NCI-H446 (cell line): ENCODE measurements around the gene SDK1.

Source experiments
- DNase-seq, 2 experiments: peaks; one replicate each; lab custom pipeline; 2025; lab: John Stamatoyannopoulos, UW

Gene SDK1

DNA sequence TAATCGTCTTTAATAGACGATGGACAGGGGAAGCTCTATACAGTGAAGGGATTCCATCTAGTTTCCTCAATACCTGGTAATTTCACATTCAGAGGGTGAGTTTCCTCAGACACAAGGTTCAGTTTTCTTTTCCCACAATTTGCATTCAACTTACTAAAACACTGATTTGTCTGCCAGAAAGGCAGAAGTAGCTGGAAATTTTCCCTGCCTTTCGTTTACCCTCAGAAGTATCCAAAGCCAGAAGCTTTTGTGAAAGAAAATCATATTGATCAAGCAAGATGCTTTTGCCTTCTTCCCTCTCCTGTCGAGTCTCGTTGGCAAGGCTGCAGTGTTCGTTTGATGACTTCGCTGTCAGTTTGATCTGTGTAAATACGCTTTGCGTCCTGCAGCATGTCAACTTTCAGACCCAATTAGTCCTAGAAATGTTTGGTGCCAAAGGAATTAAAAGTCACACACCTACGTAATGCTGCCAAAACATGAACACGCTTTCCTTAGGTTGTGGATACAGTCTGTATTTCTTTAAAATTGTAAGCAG is 749.1 kb downstream of the SDK1 start:
- DNase-seq = no peak

DNA sequence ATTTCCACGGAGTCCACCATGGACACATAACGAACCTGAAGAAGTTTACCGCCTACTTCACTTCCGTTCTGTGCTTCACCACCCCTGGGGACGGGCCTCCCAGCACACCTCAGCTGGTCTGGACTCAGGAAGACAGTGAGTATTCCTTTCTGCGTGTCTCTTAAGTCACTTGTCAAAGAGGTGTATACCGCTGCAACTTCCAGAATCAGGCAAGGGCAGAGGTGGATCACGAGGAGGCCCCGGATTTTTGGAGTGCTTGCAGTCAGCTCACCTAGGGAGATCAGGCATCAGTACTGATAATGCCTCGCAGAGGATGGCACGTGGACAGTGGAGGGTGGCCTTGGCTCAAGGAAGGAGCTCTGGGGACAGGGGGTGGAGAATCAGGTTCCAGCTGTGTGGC is 750.6 kb downstream of the SDK1 start:
- no peak for DNase-seq

DNA sequence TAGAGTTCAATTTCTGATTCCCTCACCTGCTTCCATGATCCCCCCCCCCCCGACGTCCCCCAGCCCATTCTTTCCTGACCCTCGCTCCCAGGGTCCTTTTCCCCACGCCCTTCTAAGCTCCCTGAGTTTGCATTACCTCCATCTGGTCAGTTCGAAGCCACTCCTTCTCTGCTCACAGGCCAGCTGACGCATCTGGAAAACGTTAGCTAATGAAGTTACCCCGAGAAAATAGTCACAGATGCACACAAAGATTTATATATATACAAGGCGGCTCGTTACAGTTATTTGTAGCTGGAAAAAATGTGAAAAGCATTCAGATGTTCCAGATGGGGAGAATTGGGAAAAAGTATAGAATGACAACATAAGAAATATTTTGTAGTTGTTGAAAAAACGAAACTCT is 751.1 kb downstream of the SDK1 start:
- no peak for DNase-seq

DNA sequence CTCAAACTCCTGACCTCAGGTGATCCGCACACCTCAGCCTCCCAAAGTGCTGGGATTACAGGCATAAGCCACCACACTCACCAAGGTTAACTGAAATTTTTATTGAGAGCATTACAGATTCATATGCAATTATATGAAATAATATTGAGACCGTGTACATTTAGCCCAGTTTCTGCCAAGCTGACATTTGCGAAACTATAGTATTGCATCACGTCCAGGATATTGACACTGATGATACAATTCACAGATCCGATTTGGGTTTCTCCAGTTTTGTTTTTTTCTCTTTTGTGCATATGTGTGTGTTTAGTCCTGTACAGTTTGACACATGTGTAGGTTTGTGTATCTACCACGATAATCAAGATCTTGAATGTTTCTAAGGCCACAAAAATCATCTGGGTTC is 753.1 kb downstream of the SDK1 start:
- no peak for DNase-seq

DNA sequence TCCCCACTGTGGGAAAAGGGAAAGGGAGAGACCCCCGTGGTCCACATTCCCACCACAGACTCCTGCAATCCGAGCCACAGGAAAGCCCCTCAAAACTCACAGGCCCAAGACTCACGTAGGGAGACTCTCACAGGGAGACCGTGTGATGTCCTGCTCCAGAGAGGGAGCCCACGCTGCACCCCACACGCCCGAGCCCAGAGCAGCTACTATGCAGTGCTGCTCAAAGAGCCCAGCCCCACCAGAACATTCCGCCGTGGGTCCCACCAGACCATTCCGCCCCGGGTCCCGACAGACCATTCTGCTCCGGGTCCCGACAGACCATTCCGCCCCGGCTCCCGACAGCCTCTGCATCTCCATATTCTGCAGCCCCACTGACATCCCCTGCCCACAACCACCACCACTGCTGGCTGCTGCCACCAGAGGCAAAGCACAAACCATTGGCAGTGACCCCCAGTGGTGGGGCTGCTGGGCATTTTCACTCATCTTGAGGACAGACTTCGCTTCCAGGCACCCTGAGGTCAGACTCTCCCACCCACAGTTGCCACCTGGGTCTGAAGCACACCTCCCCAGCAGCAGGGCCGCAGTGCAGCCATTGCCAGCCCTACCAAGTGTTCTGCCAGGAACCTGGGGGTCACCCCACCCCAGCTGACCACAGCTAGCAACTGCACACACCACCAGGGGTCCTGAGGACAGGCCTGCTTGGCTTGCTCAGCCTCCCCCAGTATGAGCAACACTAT is 755.7 kb downstream of the SDK1 start:
- no peak for DNase-seq

DNA sequence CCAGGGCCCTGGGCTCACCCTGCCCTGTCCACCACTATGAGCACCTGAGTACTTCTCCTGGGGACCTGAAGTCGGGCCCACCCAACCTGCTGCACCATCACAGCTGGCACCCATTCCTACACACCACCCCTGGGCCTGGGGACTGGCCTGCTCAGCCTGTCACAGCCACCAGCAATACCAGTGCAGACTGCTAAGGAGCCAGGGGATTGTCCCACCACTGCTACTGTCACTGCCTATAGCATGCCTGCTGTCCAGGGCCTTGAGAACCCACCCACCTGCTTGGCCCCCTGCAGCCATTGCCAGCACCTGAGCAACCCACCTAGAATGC is 756.2 kb downstream of the SDK1 start:
- no peak for DNase-seq

DNA sequence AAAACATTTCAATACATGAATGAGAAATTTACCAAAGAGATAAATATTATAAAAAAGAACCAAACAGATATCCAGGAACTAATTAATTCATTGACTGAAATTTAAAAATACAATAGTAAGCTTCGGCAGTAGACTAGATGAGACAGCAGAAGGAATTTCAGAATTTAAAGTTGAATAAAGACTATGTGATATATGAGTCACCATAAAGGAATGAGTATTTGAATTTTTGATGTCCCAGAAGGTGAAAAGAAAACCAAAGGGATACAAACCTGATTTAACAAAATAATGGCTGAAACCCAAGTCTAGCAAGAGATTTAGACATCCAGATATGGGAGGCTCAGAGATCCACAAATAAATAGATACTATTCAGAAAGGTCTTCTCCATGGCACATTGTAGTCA is 757.1 kb downstream of the SDK1 start:
- no peak for DNase-seq

DNA sequence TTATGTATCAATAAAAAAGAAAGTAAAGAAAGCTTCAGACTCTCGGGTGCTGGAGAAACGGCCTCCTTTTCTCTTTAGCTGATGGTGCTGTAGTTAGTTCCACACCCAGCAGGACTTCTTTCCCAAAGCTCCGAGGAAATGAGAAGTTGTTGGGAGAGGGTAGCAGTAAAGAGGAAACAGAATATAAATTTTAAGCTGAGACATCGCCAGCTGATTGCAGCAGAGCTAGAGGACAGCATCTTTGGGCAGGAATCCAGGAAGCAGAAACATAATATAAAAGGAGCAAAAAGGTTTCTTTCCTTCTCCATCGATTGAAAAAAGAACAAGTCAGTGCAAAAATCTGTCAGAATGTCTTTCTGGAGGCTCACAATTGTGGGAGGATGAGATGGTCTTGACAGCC is 764.1 kb downstream of the SDK1 start:
- no peak for DNase-seq

DNA sequence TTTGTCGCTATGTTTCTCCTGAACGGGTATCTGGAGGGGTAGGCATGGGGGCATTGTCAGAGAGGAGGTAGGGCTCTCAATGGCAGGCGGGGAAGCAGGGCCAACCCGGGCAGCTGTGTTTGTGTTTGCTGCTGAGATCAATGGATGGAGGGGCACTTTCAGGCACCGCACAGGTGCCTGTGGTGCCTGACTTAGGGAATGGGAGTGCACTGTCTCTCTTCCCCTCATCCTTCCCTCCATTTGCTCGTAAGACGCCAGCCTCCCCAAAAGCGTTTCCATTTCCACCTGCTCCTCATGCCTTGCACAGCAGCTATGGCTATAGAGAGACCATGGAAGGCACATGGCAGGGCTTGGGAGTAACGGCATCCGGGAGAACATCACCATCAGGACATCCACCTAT is 765.2 kb downstream of the SDK1 start:
- no peak for DNase-seq

DNA sequence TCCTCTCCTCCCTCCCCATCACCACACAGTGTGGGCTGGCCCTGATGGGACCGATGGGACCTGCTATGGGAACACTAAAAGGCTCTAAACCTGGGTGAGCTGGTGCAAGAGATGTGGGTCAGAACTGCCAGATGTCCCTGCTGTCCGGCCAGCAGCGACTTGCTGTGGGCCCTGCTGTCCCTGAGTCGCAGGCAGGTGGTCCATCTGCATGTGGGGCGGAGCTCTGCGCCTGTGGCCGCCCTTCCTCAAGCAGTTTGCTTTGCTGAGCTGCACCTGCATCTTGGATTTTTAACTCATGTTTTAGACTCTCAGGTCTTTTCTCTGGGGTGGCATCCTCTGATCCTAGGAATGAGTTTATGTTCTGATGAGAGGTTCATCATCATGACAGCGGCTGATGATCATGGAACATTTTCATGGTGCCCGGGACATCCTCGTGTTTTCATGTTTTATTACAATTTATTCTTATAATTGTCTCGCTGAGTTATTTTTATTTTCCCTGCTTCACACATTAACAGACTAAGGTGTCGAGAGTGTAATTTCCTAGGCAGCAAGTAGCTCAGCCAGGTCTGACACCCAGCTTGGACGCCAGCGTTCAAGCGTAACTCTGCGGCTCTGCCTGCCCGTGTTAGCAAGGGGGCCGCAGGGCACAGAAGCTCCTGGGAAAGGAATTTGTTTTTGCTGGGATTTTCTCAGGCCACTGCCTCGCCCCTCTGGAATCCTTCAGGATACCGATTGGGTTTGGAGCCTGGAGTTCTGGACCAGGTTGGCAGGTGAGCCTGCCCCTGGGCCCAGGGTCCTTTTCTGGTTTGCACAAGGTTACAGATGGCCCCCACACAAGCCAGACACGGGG is 765.8 kb downstream of the SDK1 start:
- no peak for DNase-seq

DNA sequence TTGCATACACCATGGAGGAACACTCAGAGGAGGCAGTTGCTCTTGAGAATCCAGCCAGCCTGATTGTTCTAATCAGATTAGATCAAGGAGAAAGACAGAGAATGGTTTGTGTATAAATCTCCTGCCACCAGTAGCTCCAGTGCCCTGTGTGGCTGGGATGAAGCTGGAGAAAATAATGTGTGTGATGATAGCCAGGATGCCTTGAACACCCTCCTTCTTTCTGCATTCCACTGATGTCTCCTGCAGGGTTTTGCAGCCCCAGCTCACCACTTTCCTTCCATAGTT is 766.4 kb downstream of the SDK1 start:
- no peak for DNase-seq

DNA sequence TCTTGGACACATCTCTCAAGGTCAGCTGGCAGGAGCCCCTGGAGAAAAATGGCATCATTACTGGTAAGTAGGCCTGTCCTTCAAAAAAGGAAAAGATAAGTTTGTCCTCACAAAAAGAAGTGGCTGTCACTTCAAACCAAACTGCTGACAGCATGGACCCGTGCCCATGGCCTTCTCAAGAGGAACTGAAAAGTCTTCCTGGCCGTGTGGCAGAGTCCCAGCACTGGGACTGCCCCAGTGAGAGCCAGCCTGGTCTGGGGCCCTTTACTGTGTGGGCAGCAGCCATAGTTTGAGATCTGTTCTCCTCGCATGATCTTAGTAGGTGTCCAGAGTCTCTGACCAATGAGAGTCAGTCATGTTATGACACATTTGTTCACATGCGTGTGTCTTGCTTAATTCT is 766.8 kb downstream of the SDK1 start:
- no peak for DNase-seq

DNA sequence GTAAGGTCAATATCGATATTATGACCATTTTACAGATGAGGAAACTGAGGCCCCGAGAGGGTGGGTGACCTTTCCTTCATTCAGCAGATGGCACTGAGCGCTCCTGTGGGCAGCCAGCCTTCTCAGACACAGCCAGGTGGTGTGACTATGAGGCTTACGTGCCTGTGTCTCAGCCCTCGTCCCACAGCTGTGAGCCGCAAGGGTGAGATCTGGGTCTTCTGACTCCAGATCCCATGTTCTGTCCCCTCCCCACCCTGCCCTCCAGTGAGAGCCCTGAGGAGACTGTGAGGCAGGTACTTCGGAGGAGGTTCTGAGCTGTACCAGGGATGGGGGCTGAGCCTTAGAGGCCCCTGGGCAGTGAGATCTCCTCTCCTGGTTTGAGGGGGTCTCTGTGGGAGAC is 767.2 kb downstream of the SDK1 start:
- DNase-seq = no peak

DNA sequence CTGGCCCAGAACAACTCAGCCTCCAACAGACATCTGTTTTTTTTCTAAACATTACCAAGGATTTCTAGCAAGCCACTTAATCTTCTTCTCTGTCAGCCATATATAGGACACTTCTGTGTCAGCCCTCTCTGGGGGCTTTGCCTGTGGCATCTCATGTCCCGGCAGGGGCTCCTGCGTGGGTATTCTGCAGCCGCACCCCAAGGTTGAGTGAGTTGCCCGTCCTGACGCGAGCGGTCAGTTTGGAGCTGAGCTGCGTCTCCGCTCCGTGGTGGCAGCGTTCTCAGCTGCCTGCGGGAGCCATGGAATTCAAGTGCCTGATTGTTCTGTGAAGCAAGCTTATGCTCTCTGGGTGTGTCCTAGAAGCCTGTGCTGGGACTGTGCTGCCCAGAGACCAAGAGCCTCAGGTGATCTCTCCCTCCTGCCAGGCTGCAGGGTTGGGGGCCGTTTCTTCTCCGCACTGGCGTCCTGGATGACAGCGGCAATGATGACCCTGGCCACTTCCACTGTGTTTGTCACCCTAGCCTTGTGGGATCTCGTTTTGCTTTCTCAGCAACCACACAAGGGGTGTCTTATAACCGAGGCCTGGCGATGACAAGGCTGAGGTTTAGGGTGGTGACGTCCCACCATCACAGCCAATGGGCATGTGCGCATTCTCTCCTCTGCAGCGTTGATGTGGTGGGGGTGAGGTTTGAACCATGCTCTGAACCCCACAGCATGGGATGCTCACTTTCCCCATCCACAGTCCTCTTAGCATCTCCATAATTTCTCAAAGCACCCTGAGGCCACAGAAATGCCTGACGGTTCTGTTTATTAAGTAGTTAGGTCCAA is 768.4 kb downstream of the SDK1 start:
- no peak for DNase-seq

DNA sequence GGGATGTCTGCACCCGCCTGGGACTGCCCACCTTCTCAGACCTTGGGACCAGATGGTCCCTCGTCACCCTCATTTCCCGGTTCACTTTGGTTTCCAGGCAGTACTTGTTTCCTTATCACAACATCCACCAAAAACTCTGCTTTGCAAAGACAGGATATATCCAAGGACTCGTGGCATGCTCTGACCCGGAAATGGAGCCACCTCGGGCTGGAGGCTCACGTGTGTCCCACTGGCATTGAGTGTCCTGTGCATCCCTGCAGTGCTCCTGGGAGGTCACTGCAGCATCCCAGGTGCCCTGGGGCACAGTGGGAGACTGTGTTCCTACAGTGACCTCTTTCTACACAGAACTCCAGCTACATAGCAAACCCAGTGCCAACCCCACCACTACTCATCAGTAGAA is 769.2 kb downstream of the SDK1 start:
- DNase-seq = no peak

DNA sequence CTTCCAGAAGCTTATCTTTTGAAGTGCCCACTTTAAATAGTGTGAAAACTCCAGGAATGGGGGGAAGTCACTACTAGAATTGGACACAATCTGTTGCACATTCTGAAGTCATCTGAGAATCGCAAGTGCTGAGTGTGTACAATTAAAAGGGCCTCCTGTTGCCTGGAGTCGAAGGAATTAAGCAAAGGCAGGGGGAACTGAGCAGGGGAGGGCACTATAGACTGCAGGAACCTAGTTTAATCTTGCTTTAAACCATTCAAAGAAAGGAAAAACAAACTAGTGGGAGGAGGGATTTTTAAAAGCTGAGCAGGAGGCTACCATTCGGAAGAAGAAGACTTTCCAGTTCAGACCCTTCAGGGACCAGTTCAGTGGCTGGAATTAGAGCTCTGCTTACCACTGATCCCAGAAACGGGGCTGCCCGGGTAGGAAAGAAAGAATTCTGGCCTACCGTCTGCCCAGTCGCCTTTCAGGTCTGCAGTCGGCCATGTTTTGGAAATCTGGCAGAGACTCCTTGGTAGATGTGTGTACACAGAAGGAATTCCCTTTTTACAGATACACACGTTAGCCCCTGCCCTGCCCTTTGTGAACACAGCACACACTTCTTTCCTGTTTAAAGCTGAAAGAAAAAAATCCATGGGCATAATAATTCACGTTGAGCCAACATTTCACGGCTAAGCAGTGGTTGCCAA is 770.5 kb downstream of the SDK1 start:
- DNase-seq = no peak

DNA sequence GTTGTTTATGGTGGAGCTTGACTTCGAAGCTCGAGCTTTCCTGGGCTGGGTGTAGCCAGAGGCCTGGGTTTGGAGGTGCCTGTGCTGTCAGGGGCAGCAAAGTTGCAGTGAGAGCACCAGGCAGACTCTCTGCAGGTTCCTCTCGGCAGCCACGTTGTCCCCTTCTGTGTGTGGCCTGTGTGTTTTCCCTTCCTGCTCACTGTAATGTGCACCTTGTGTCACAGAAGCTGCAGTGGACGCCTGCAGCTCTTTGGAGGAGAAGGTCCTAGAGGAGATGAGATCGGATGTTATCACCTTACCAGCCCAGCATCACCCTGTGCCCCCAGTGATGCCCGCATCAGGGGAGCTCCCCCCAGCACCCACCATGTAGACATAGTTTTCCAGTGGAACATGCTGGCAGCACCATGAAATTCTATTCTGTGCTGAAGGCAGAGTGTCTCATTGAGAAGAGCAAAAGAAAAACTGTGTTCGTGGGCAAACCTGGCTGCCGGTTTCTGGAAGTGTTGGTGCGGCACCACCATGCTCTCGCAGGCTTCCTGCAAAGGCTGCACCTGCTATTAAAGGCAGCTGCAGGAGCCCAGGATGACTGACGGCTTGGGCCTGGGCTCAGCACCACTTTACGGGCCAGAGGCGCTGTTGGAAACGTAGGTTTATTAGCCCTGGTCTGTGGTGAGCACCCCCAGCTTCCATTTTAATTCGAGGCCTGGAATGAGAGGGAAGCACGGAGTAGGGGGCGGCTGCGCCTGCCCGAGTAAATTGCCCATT is 771.3 kb downstream of the SDK1 start:
- DNase-seq = no peak

DNA sequence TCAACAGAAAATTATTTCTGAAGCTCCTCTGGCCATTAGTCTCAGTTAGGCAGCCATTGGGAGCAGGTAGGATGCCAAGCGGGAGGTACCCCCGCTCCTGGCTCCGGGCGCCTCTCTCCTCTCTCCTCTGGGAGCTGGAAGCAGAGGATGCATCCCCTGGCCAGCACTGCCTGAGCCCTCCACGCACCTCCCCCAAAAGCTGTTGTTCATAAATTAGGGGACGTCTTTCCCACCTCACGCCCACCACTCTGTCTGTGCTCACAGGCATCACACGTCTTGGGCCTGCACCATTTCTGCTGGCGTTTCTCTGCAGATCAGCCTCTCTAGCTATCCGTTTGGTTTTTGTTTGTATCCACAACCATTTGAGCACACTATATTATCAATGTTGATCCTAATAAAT is 772.0 kb downstream of the SDK1 start:
- DNase-seq = no peak

DNA sequence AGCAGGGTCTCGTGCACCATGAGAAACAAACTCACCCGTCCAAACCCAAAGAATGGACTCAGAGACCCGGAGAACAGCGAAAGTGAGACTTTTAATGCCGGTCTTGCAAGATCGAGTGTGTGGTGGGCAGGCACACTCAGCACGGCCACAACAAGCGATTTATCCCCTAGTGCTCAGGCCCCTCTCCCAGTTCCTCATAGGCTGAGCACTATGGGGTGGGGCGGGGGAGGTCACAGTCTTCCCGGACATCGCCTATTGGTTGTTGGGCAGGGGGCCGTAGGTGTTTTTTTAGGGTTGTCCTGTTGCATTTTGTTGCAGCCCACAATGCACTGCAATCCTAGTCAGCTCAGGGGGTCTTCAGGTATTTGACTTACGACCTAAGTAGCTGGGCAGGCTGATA is 772.7 kb downstream of the SDK1 start:
- DNase-seq = no peak

DNA sequence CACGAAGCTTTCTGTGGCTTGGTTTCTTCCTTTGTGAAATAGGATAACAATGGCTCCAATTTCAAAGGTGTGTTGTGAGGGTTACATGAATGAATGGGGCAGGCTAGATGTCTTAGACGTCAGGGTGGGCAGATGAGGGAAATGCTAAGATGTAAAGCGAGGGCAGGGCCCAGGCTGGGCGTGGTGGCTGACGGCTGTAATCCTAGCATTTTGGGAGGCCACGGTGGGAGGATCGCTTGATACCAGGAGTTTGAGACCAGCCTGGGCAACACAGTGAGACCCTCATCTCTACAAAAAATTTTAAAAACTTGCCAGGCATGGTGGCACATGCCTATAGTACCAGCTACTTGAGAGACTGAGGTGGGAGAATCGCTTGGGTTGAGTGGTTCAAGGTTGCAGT is 773.4 kb downstream of the SDK1 start:
- no peak for DNase-seq

DNA sequence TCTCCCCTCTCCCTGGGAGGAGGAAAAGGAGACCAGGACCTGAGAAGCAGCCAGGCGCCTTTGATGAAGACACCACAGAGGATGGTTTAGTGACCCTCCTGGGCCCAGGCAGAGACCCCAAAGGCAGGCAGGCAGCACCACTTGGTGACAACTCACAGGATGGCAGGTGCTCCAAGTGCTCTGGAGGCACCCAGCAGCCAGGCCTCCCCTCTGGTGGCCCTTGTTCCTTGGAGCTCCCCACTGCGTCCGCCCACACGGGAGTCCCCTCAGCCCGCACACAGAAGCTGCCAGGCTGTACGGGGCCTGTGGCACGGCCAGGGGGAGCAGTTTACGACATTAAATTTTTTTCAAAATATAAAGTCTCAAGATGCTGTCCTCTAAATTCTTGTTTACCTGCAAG is 773.9 kb downstream of the SDK1 start:
- DNase-seq = no peak
